ENCODE results near the gene CPAMD8.

Gene CPAMD8

GRCh38 chr19:16927883-16928282 lies 98.7 kb downstream of the CPAMD8 start:
- no peaks in the 10 kb centered on the region for H3K36me3 ChIP-seq (ENCODE audit: control insufficient read depth in 2 of 2, insufficient read depth in 2 of 2, low read length in 2 of 2)
- no peak overlapping the region for H3K9ac ChIP-seq (ENCODE audit: low read depth in 1 of 2, low read length in 2 of 2)
- peaks cover 0 to 2% of the 10 kb centered on the region in 2 donors for H3K9me3 ChIP-seq (ENCODE audit: control insufficient read depth in 2 of 2, low read length in 2 of 2)
- H3K27ac ChIP-seq (ENCODE audit: low read depth in 2 of 2, low read length in 2 of 2), result no peak overlapping the region
- no peaks in the 10 kb centered on the region for H3K4me1 ChIP-seq (ENCODE audit: control insufficient read depth in 2 of 2, insufficient read depth in 2 of 2, low read length in 2 of 2)
- H3K27me3 ChIP-seq (ENCODE audit: control insufficient read depth in 2 of 2, insufficient read depth in 2 of 2, low read length in 2 of 2), result peaks cover 0 to 2% of the 10 kb centered on the region in 2 donors
- H3K4me3 ChIP-seq (ENCODE audit: low read length in 2 of 2), result no peak overlapping the region

- H3K27me3 ChIP-seq (ENCODE audit: control insufficient read depth in 2 of 2, insufficient read depth in 2 of 2, low read length in 2 of 2), result no peaks in the 10 kb centered on the region
- no peaks in the 10 kb centered on the region for H3K36me3 ChIP-seq (ENCODE audit: control insufficient read depth in 2 of 2, insufficient read depth in 2 of 2, low read length in 2 of 2)
- H3K9me3 ChIP-seq (ENCODE audit: control insufficient read depth in 2 of 2, low read length in 2 of 2), result no peaks in the 10 kb centered on the region
- H3K4me3 ChIP-seq (ENCODE audit: low read length in 2 of 2), result no peak overlapping the region
- H3K27ac ChIP-seq (ENCODE audit: low read depth in 2 of 2, low read length in 2 of 2), result no peak overlapping the region
- H3K9ac ChIP-seq (ENCODE audit: low read depth in 1 of 2, low read length in 2 of 2), result no peak overlapping the region
- H3K4me1 ChIP-seq (ENCODE audit: control insufficient read depth in 2 of 2, insufficient read depth in 2 of 2, low read length in 2 of 2), result no peaks in the 10 kb centered on the region
Observed at GRCh38 chr19:16922949-16923348, 103.7 kb downstream of the CPAMD8 start.

- Histone ChIP-seq H3K27ac (ENCODE audit: low read depth in 2 of 2, low read length in 2 of 2) (no peak overlapping the region), H3K9ac (ENCODE audit: low read depth in 1 of 2, low read length in 2 of 2) (no peak overlapping the region), H3K27me3 (ENCODE audit: control insufficient read depth in 2 of 2, insufficient read depth in 2 of 2, low read length in 2 of 2) (no peaks in the 10 kb centered on the region), H3K4me1 (ENCODE audit: control insufficient read depth in 2 of 2, insufficient read depth in 2 of 2, low read length in 2 of 2) (no peaks in the 10 kb centered on the region), H3K4me3 (ENCODE audit: low read length in 2 of 2) (no peak overlapping the region), H3K36me3 (ENCODE audit: control insufficient read depth in 2 of 2, insufficient read depth in 2 of 2, low read length in 2 of 2) (no peaks in the 10 kb centered on the region), H3K9me3 (ENCODE audit: control insufficient read depth in 2 of 2, low read length in 2 of 2) (no peaks in the 10 kb centered on the region)
Observed at GRCh38 chr19:16922592-16922934, 104.0 kb downstream of the CPAMD8 start.

GRCh38 chr19:16921766-16922591 lies 104.6 kb downstream of the CPAMD8 start:
- H3K9me3 ChIP-seq (ENCODE audit: control insufficient read depth in 2 of 2, low read length in 2 of 2), result no peaks in the 10 kb centered on the region
- H3K4me3 ChIP-seq (ENCODE audit: low read length in 2 of 2), result no peak overlapping the region
- no peaks in the 10 kb centered on the region for H3K4me1 ChIP-seq (ENCODE audit: control insufficient read depth in 2 of 2, insufficient read depth in 2 of 2, low read length in 2 of 2)
- H3K9ac ChIP-seq (ENCODE audit: low read depth in 1 of 2, low read length in 2 of 2), result no peak overlapping the region
- H3K36me3 ChIP-seq (ENCODE audit: control insufficient read depth in 2 of 2, insufficient read depth in 2 of 2, low read length in 2 of 2), result no peaks in the 10 kb centered on the region
- H3K27me3 ChIP-seq (ENCODE audit: control insufficient read depth in 2 of 2, insufficient read depth in 2 of 2, low read length in 2 of 2), result no peaks in the 10 kb centered on the region
- H3K27ac ChIP-seq (ENCODE audit: low read depth in 2 of 2, low read length in 2 of 2), result no peak overlapping the region

- Histone ChIP-seq H3K27me3 (ENCODE audit: control insufficient read depth in 2 of 2, insufficient read depth in 2 of 2, low read length in 2 of 2) (no peaks in the 10 kb centered on the region), H3K9me3 (ENCODE audit: control insufficient read depth in 2 of 2, low read length in 2 of 2) (no peaks in the 10 kb centered on the region), H3K27ac (ENCODE audit: low read depth in 2 of 2, low read length in 2 of 2) (no peak overlapping the region), H3K4me3 (ENCODE audit: low read length in 2 of 2) (no peak overlapping the region), H3K4me1 (ENCODE audit: control insufficient read depth in 2 of 2, insufficient read depth in 2 of 2, low read length in 2 of 2) (no peaks in the 10 kb centered on the region), H3K9ac (ENCODE audit: low read depth in 1 of 2, low read length in 2 of 2) (no peak overlapping the region), H3K36me3 (ENCODE audit: control insufficient read depth in 2 of 2, insufficient read depth in 2 of 2, low read length in 2 of 2) (no peaks in the 10 kb centered on the region)
Observed at GRCh38 chr19:16920816-16921529, 105.6 kb downstream of the CPAMD8 start.

GRCh38 chr19:16919496-16919895 lies 107.1 kb downstream of the CPAMD8 start:
- no peak overlapping the region for H3K4me3 ChIP-seq (ENCODE audit: low read length in 2 of 2)
- H3K4me1 ChIP-seq (ENCODE audit: control insufficient read depth in 2 of 2, insufficient read depth in 2 of 2, low read length in 2 of 2), result no peaks in the 10 kb centered on the region
- H3K9ac ChIP-seq (ENCODE audit: low read depth in 1 of 2, low read length in 2 of 2), result no peak overlapping the region
- no peaks in the 10 kb centered on the region for H3K27me3 ChIP-seq (ENCODE audit: control insufficient read depth in 2 of 2, insufficient read depth in 2 of 2, low read length in 2 of 2)
- no peaks in the 10 kb centered on the region for H3K9me3 ChIP-seq (ENCODE audit: control insufficient read depth in 2 of 2, low read length in 2 of 2)
- no peak overlapping the region for H3K27ac ChIP-seq (ENCODE audit: low read depth in 2 of 2, low read length in 2 of 2)
- no peaks in the 10 kb centered on the region for H3K36me3 ChIP-seq (ENCODE audit: control insufficient read depth in 2 of 2, insufficient read depth in 2 of 2, low read length in 2 of 2)

GRCh38 chr19:16917401-16917800 lies 109.2 kb downstream of the CPAMD8 start:
- H3K9ac ChIP-seq (ENCODE audit: low read depth in 1 of 2, low read length in 2 of 2), result no peak overlapping the region
- H3K27ac ChIP-seq (ENCODE audit: low read depth in 2 of 2, low read length in 2 of 2), result no peak overlapping the region
- no peak overlapping the region for H3K4me3 ChIP-seq (ENCODE audit: low read length in 2 of 2)
- H3K27me3 ChIP-seq (ENCODE audit: control insufficient read depth in 2 of 2, insufficient read depth in 2 of 2, low read length in 2 of 2), result peaks cover 0 to 2% of the 10 kb centered on the region in 2 donors
- H3K9me3 ChIP-seq (ENCODE audit: control insufficient read depth in 2 of 2, low read length in 2 of 2), result peaks cover 0 to 4% of the 10 kb centered on the region in 2 donors
- H3K36me3 ChIP-seq (ENCODE audit: control insufficient read depth in 2 of 2, insufficient read depth in 2 of 2, low read length in 2 of 2), result no peaks in the 10 kb centered on the region
- no peaks in the 10 kb centered on the region for H3K4me1 ChIP-seq (ENCODE audit: control insufficient read depth in 2 of 2, insufficient read depth in 2 of 2, low read length in 2 of 2)

GRCh38 chr19:16915734-16916133 lies 110.9 kb downstream of the CPAMD8 start:
- Histone ChIP-seq H3K9me3 (ENCODE audit: control insufficient read depth in 2 of 2, low read length in 2 of 2) (peaks cover 3 to 4% of the 10 kb centered on the region in 2 donors), H3K36me3 (ENCODE audit: control insufficient read depth in 2 of 2, insufficient read depth in 2 of 2, low read length in 2 of 2) (no peaks in the 10 kb centered on the region), H3K4me3 (ENCODE audit: low read length in 2 of 2) (no peak overlapping the region), H3K4me1 (ENCODE audit: control insufficient read depth in 2 of 2, insufficient read depth in 2 of 2, low read length in 2 of 2) (no peaks in the 10 kb centered on the region), H3K27ac (ENCODE audit: low read depth in 2 of 2, low read length in 2 of 2) (no peak overlapping the region), H3K9ac (ENCODE audit: low read depth in 1 of 2, low read length in 2 of 2) (no peak overlapping the region), H3K27me3 (ENCODE audit: control insufficient read depth in 2 of 2, insufficient read depth in 2 of 2, low read length in 2 of 2) (peaks cover 0 to 2% of the 10 kb centered on the region in 2 donors)

GRCh38 chr19:16915135-16915534 lies 111.5 kb downstream of the CPAMD8 start:
- Histone ChIP-seq H3K4me3 (ENCODE audit: low read length in 2 of 2) (no peak overlapping the region), H3K9me3 (ENCODE audit: control insufficient read depth in 2 of 2, low read length in 2 of 2) (peaks cover 3 to 4% of the 10 kb centered on the region in 2 donors), H3K36me3 (ENCODE audit: control insufficient read depth in 2 of 2, insufficient read depth in 2 of 2, low read length in 2 of 2) (no peaks in the 10 kb centered on the region), H3K4me1 (ENCODE audit: control insufficient read depth in 2 of 2, insufficient read depth in 2 of 2, low read length in 2 of 2) (no peaks in the 10 kb centered on the region), H3K9ac (ENCODE audit: low read depth in 1 of 2, low read length in 2 of 2) (no peak overlapping the region), H3K27me3 (ENCODE audit: control insufficient read depth in 2 of 2, insufficient read depth in 2 of 2, low read length in 2 of 2) (peaks cover 0 to 2% of the 10 kb centered on the region in 2 donors), H3K27ac (ENCODE audit: low read depth in 2 of 2, low read length in 2 of 2) (no peak overlapping the region)

GRCh38 chr19:16914421-16914820 lies 112.2 kb downstream of the CPAMD8 start:
- Histone ChIP-seq H3K9ac (ENCODE audit: low read depth in 1 of 2, low read length in 2 of 2) (no peak overlapping the region), H3K4me3 (ENCODE audit: low read length in 2 of 2) (no peak overlapping the region), H3K9me3 (ENCODE audit: control insufficient read depth in 2 of 2, low read length in 2 of 2) (peaks cover 3 to 4% of the 10 kb centered on the region in 2 donors), H3K27me3 (ENCODE audit: control insufficient read depth in 2 of 2, insufficient read depth in 2 of 2, low read length in 2 of 2) (peaks cover 0 to 2% of the 10 kb centered on the region in 2 donors), H3K4me1 (ENCODE audit: control insufficient read depth in 2 of 2, insufficient read depth in 2 of 2, low read length in 2 of 2) (no peaks in the 10 kb centered on the region), H3K36me3 (ENCODE audit: control insufficient read depth in 2 of 2, insufficient read depth in 2 of 2, low read length in 2 of 2) (no peaks in the 10 kb centered on the region), H3K27ac (ENCODE audit: low read depth in 2 of 2, low read length in 2 of 2) (no peak overlapping the region)

Data from mucosa of rectum (tissue), 2 donors.